IPS-15b (cell line): Measurements from ENCODE around the gene PDIA5.

Experiments used
- H3K27me3 ChIP-seq: one replicate; pipeline ENCODE4 v1.6.1; 2013; ENCODE audit warnings: low read length; ENCODE audit not compliant: control insufficient read depth, insufficient read depth
- H3K36me3 ChIP-seq: one replicate; pipeline ENCODE4 v1.6.1; 2013; ENCODE audit warnings: low read length; ENCODE audit not compliant: control insufficient read depth, insufficient read depth
- H3K4me1 ChIP-seq: one replicate; pipeline ENCODE4 v1.6.1; 2013; ENCODE audit warnings: mild to moderate bottlenecking, low read length; ENCODE audit not compliant: control insufficient read depth, insufficient read depth
- H3K4me3 ChIP-seq: one replicate; pipeline ENCODE4 v1.5.1; 2013; ENCODE audit warnings: low read depth, low read length
- H3K9ac ChIP-seq: one replicate; pipeline ENCODE4 v1.6.1; 2013; ENCODE audit warnings: low read depth, mild to moderate bottlenecking, low read length
- H3K9me3 ChIP-seq: one replicate; pipeline ENCODE4 v1.6.1; 2013; ENCODE audit warnings: mild to moderate bottlenecking, low read length; ENCODE audit not compliant: control insufficient read depth, insufficient read depth

PDIA5 gene

DNA sequence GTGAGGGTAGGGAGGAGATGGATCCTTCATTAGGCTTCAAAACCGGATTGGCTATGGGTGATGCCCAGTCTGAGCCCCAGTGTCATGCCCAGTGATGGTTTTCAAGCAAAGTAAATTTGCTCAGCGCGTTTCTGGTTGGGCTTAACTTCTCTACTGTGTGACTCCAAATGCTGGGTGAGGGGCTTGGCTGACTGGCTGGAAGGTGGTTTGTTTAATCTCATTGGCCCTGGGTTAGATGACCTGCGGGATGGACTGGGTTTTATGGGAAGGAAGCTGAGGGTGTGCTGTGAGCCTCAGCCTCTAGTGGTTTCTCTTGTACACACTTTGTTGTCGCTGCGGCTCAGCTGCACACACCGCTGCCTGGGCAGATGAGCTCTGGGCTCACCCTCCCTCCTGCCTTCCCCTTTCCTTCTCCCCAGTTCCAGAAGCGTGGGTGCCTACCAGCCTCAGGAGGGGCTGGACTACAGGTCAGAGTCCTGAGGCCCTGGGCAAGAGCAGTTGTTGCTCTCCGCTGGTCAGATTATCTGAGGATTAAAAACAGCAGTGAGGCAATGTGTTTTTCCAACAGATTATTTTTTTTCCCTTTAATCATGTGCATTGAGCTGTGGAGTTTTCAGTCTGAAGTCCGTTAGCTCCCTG lies 18.6 kb downstream of the PDIA5 start:
- Histone ChIP-seq H3K9ac (no peak overlapping the region), H3K27me3 (no peaks in the 10 kb centered on the region), H3K4me1 (peaks cover 42% of the 10 kb centered on the region), H3K4me3 (no peak overlapping the region), H3K36me3 (no peaks in the 10 kb centered on the region), H3K9me3 (no peaks in the 10 kb centered on the region)

DNA sequence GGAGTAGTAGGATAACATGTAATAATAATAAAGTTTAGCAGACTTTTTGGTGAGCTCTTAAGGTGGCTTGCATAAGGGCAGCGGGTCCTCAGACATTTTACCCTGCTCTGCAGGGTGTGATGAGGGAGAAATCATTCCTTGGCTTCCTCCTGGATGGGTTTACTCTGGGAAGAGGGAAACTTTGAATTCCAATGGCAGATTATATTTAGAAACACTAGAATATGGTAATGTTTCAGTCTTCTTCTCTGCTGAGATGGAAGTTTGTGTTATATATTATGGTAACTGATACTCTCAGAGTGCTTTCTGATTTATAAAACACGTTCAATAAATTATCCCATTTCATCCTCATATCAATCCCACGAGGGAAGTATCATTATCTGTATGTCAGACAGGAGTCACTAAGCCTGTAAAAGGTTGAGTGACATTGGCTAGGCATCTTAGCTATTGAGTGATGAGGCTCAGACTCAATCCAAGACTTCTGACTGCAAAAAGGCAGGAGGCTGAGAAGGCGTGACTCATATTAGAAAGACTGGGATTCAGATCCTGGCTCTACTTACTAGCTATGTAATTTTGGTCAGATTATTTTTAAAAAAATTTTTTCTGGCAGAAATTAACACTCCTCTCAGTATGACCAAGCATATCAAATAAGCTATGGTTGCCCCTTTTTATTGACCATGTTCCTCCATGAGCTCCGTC lies 19.3 kb downstream of the PDIA5 start:
- H3K4me1 ChIP-seq: peaks cover 45% of the 10 kb centered on the region
- no peaks in the 10 kb centered on the region for H3K9me3 ChIP-seq
- no peak overlapping the region for H3K9ac ChIP-seq
- no peaks in the 10 kb centered on the region for H3K36me3 ChIP-seq
- no peaks in the 10 kb centered on the region for H3K27me3 ChIP-seq
- no peak overlapping the region for H3K4me3 ChIP-seq

DNA sequence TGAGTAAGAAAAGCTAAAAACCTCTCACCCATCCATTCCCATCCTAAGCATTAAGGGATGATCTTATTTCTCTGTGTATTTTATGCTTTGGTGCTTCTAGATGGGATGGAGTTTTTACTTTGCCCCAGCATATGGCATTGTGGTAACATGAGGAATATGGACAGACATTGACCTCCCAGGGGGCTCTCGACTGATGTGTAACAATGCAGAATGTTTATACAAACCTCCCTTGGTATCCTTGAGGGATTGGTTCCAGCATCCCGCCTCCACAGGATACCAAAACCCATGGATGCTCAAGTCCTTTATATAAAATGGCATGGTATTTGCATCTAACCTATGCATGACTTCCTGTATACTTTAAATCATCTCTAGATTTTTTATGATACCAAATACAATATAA lies 21.6 kb downstream of the PDIA5 start:
- Histone ChIP-seq H3K36me3 (peaks cover 11% of the 10 kb centered on the region), H3K9me3 (no peaks in the 10 kb centered on the region), H3K9ac (no peak overlapping the region), H3K4me3 (no peak overlapping the region), H3K4me1 (peaks cover 32% of the 10 kb centered on the region), H3K27me3 (no peaks in the 10 kb centered on the region)

DNA sequence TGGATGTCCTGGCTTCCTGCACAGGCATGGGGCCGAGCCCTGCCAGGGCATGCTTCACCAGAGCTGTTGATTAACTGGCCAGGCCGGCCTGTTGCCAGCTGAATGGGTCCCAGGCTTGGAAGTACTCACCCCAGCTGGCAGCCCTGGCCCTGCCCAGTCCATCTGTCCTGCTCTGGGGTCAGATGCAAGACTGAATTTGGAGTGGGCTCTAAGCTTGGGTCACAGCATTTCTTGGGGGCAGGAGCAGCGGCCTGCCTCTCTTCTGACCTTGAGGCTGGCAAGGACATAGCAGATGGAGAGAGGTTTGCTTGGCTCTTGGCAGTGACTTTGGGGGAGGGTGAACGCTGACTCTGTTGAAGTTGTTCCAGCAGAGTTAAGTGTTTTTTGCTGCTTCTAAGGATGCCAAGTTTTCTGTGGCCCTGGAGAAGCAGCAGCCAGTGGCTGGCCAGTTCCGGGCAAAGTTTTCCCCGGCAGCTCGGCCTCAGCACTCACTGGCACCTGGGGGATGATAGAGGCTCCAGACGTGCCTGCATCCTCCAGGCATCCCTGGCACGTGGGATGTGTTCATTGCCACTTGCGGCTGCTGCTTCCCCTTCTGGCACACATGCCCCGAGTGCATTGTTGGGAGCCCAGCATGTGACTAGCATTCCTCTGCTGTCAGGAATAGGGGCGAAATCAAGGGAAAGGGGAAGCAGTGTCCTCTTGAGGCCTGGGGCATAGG lies 22.9 kb downstream of the PDIA5 start:
- peaks cover 13% of the 10 kb centered on the region for H3K36me3 ChIP-seq
- no peaks in the 10 kb centered on the region for H3K27me3 ChIP-seq
- H3K4me1 ChIP-seq: peaks cover 26% of the 10 kb centered on the region
- no peak overlapping the region for H3K4me3 ChIP-seq
- no peaks in the 10 kb centered on the region for H3K9me3 ChIP-seq
- no peak overlapping the region for H3K9ac ChIP-seq

DNA sequence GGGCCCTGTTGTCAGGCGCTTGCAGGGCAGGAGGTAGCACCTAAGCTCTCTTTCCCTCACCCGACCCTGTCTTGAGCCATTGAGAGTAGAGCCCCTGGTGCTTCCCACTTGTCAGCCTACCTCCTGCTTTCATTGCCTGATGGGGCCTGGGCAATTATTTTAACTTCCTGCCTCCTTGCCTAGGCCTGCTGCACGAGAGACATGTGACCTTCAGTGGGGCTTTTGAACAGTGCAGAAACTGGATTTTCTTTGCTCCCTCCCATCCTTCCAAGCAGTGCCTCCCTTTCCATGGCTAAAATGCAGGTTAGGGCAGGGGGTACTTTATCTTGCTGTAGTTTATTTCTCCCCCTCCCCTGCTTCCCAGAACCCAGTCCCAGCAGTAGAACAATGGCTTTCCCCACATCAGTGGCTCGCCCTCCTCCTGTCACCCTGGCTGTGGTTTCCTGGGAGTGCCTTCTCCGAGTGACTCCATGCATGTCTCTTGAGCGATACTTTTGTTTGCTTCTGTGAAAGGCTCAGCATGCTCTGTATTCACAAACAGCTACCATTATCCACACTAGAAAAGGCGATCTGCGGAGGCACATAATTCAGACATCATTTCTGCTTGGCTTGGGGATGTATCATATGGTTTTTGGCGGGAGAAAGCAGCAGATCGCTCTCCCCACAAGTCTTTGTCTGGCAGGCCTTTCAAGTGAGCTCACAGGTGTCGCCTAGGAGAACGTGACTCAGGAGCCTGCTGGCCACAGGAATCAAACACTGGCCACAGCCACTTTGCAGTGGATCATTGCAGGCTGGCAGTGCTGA lies 24.1 kb downstream of the PDIA5 start:
- Histone ChIP-seq H3K9ac (no peak overlapping the region), H3K4me3 (no peak overlapping the region), H3K4me1 (peaks cover 17% of the 10 kb centered on the region), H3K36me3 (peaks cover 16% of the 10 kb centered on the region), H3K27me3 (no peaks in the 10 kb centered on the region), H3K9me3 (no peaks in the 10 kb centered on the region)

DNA sequence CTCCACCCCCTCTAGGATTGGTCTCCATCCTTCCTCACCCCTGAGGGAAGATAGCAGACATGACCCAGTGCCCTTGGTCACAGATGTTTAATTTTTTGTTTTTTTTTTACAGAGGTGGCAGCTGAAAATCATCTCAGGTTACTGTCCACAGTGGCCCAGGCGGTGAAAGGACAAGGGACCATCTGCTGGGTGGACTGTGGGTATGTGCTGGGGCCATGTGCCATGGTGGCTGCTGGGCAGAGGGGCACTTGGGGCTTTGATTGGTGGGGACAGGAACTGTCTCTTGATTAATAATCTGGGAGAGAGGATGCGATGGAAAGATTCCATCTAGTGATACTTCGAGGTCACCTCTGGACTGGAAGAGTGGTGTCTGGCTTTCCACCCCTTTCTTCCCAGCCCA lies 25.4 kb downstream of the PDIA5 start:
- H3K4me1 ChIP-seq: peaks cover 14% of the 10 kb centered on the region
- H3K36me3 ChIP-seq: peaks cover 18% of the 10 kb centered on the region
- H3K27me3 ChIP-seq: no peaks in the 10 kb centered on the region

DNA sequence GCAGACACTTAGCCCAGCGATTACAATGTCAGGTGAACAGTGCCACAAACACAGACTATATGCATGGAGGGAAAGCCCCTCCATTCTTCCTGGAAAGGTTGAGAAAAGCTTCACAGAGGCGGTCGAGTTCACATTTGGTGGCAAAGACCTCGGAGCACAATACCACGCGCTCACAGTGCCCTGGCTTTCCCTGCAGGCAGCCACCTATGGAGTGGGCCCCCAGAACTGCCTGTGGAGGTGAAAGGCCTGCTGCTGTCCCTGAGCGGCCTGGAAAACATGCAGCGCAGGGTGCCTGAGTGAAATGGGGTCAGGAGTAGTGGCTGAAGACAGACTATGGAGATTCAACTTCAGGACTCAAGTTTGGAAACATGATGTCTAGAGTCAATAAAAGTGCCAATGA lies 26.9 kb downstream of the PDIA5 start:
- Histone ChIP-seq H3K4me3 (no peak overlapping the region), H3K9me3 (no peaks in the 10 kb centered on the region), H3K36me3 (peaks cover 20% of the 10 kb centered on the region), H3K27me3 (no peaks in the 10 kb centered on the region), H3K4me1 (peaks cover 7% of the 10 kb centered on the region), H3K9ac (no peak overlapping the region)

More for the DNA sequence above, 25.4 kb downstream of the PDIA5 start:
- Histone ChIP-seq H3K4me3 (no peak overlapping the region), H3K9me3 (no peaks in the 10 kb centered on the region), H3K9ac (no peak overlapping the region)

DNA sequence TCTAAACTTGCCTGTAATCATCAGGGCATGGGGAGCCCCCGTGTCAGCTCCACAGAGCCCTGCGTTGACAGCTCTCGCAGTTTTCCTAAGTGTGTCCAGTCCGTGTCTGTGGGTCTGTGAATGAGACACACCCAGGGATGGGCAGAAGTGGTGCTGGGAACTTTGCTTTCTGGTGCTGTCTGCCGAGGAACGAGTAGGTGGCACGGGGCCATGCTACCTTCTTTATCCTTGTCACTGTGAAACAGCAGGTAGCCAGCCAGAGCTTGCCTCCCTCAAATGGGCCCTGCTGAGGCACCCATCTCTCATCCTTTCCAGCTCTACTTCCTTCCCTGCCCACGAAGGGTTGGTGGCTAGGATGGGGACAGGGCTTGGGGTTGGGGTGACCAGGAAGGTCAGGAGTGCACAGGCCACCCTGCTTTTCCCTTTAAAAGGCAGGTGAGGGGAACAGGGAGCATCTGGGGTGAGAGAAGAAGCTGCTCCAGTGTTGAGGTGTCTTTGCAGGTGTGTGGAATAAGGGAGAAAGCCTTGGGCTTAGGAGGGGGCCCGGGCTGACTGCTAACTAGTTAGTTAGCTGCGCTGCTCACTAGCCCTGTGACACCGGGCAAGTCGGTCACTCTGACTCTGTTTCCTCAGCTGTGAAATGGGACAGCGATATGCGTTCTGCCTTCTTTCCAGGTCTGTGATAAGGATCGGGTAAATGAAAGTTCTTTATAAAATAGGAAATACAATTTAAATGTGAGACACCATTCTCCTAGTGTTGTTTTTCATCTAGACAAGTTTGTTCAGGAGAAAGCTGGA lies 27.9 kb downstream of the PDIA5 start:
- no peaks in the 10 kb centered on the region for H3K27me3 ChIP-seq
- peaks cover 7% of the 10 kb centered on the region for H3K4me1 ChIP-seq
- no peaks in the 10 kb centered on the region for H3K9me3 ChIP-seq
- H3K4me3 ChIP-seq: no peak overlapping the region
- no peak overlapping the region for H3K9ac ChIP-seq
- peaks cover 26% of the 10 kb centered on the region for H3K36me3 ChIP-seq

DNA sequence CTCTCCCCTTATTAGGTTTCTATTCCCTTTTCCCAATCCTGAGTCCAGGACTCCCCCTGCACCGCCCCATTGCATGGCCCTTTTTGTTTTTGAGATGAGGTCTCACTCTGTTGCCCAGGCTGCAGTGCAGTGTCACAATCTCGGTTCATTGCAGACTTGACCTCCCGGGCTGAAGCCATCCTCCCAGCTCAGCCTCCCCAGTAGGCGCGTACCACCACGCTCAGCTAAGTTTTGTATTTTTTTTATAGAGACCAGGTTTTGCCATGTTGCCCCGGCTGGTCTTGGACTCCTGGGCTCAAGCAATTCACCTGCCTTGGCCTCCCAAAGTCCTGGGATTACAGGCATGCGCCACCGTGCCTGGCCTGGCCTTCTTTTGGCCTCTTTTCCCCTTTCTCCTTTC lies 29.3 kb downstream of the PDIA5 start:
- Histone ChIP-seq H3K4me1 (no peaks in the 10 kb centered on the region), H3K9ac (no peak overlapping the region), H3K9me3 (no peaks in the 10 kb centered on the region), H3K36me3 (peaks cover 26% of the 10 kb centered on the region), H3K4me3 (no peak overlapping the region), H3K27me3 (no peaks in the 10 kb centered on the region)

DNA sequence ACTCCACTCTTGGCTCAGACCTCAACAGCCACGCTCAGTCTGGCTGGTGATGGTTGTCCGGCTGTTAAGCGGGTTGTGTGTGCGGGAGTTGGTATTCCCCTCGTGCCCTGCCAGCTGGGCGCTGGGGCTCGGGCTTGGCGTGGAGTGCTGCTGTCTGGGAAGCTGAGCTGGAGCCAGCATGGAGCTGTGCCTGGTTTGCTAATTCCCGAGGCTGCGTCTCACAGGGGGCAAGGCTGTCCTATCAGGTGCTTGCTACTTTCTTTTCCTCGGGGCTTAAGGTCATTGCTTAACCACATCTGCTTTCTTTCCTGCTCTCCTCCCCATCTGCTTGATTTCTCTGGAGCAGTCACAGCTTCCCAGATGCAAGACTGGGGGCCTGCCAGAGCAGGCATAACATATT lies 29.9 kb downstream of the PDIA5 start:
- H3K36me3 ChIP-seq: peaks cover 25% of the 10 kb centered on the region
- no peak overlapping the region for H3K4me3 ChIP-seq

More for the DNA sequence above, 29.9 kb downstream of the PDIA5 start:
- H3K9me3 ChIP-seq: no peaks in the 10 kb centered on the region
- no peaks in the 10 kb centered on the region for H3K27me3 ChIP-seq
- H3K4me1 ChIP-seq: no peaks in the 10 kb centered on the region
- H3K9ac ChIP-seq: no peak overlapping the region
